Measurements from ENCODE around the gene DCC.

The DCC gene

GRCh38 chr18:52945552-52945951, 605.6 kb downstream of the DCC start:
- DNase-seq = no peak
- H3K27me3 Mint-ChIP-seq (ENCODE audit: low read depth, poor library complexity) = peaks cover 4% of the 10 kb centered on the region
- no peak overlapping the region for H3K4me3 Mint-ChIP-seq
- no peak for TF ChIP-seq CTCF (IDR thresholded peaks at IDR 0.05)
- no peaks in the 10 kb centered on the region for H3K9me3 Mint-ChIP-seq
- H3K36me3 Mint-ChIP-seq (ENCODE audit: low read depth) = no peaks in the 10 kb centered on the region
- H3K27ac Mint-ChIP-seq = no peak overlapping the region
- H3K4me1 Mint-ChIP-seq = no peaks in the 10 kb centered on the region

- no peak for DNase-seq
- no peak for TF ChIP-seq CTCF (IDR thresholded peaks at IDR 0.05)
- Mint-ChIP-seq H3K4me3 (no peak overlapping the region), H3K4me1 (no peaks in the 10 kb centered on the region), H3K9me3 (no peaks in the 10 kb centered on the region), H3K36me3 (ENCODE audit: low read depth) (no peaks in the 10 kb centered on the region), H3K27me3 (ENCODE audit: low read depth, poor library complexity) (peaks cover 4% of the 10 kb centered on the region), H3K27ac (no peak overlapping the region)
Measured at GRCh38 chr18:52948868-52949444, 609.0 kb downstream of the DCC start.

- Mint-ChIP-seq H3K27ac (no peak overlapping the region), H3K36me3 (ENCODE audit: low read depth) (no peaks in the 10 kb centered on the region), H3K4me3 (no peak overlapping the region), H3K9me3 (no peaks in the 10 kb centered on the region), H3K4me1 (no peaks in the 10 kb centered on the region), H3K27me3 (ENCODE audit: low read depth, poor library complexity) (peaks cover 4% of the 10 kb centered on the region)
- no peak for DNase-seq
- TF ChIP-seq CTCF (IDR thresholded peaks at IDR 0.05) = no peak
Measured at GRCh38 chr18:52950155-52950554, 610.2 kb downstream of the DCC start.

- Mint-ChIP-seq H3K27ac (peak overlapping the region; percentile 33), H3K27me3 (ENCODE audit: low read depth, poor library complexity) (peaks cover 4% of the 10 kb centered on the region), H3K36me3 (ENCODE audit: low read depth) (no peaks in the 10 kb centered on the region), H3K9me3 (no peaks in the 10 kb centered on the region), H3K4me3 (no peak overlapping the region), H3K4me1 (no peaks in the 10 kb centered on the region)
- no peak for DNase-seq
- TF ChIP-seq CTCF (IDR thresholded peaks at IDR 0.05) = no peak
Measured at GRCh38 chr18:52953387-52953786, 613.4 kb downstream of the DCC start.

GRCh38 chr18:52963481-52963880, 623.5 kb downstream of the DCC start:
- H3K4me3 Mint-ChIP-seq = no peak overlapping the region

More at GRCh38 chr18:52963481-52963880, 623.5 kb downstream of the DCC start:
- H3K9me3 Mint-ChIP-seq = peaks cover 4% of the 10 kb centered on the region
- no peaks in the 10 kb centered on the region for H3K4me1 Mint-ChIP-seq
- H3K27ac Mint-ChIP-seq = no peak overlapping the region
- H3K27me3 Mint-ChIP-seq (ENCODE audit: low read depth, poor library complexity) = no peaks in the 10 kb centered on the region
- DNase-seq = no peak
- H3K36me3 Mint-ChIP-seq (ENCODE audit: low read depth) = no peaks in the 10 kb centered on the region
- no peak for TF ChIP-seq CTCF (IDR thresholded peaks at IDR 0.05)

All from nephron progenitor cell (in vitro differentiated cells).